Brain pericyte (primary cell): Measurements from ENCODE around the gene NAT9.

Source experiments
- DNase-seq: peaks from one replicate; pipeline ENCODE4 v3.0.0-alpha.2; 2012; ENCODE audit warnings: low read depth, low spot score

NAT9 gene

GRCh38 chr17:74746376-74746775, 29.8 kb downstream of the NAT9 start:
- DNase-seq: no peak

GRCh38 chr17:74745548-74746177, 30.5 kb downstream of the NAT9 start:
- no peak for DNase-seq

- no peak for DNase-seq
These were observed 31.2 kb downstream of the NAT9 start for GRCh38 chr17:74744714-74745547.

- DNase-seq: no peak
These were observed 31.8 kb downstream of the NAT9 start for GRCh38 chr17:74744349-74744713.

- no peak for DNase-seq
These were observed 32.4 kb downstream of the NAT9 start for GRCh38 chr17:74743755-74744154.

- DNase-seq: no peak
These were observed 33.1 kb downstream of the NAT9 start for GRCh38 chr17:74742978-74743545.

GRCh38 chr17:74742153-74742515, 34.0 kb downstream of the NAT9 start:
- DNase-seq: no peak

GRCh38 chr17:74740641-74741387, 35.3 kb downstream of the NAT9 start:
- no peak for DNase-seq

- no peak for DNase-seq
These were observed 36.0 kb downstream of the NAT9 start for GRCh38 chr17:74740173-74740572.

GRCh38 chr17:74739227-74739831, 36.8 kb downstream of the NAT9 start:
- DNase-seq: no peak

- no peak for DNase-seq
These were observed 37.8 kb downstream of the NAT9 start for GRCh38 chr17:74738051-74738996.

- DNase-seq: no peak
These were observed 38.7 kb downstream of the NAT9 start for GRCh38 chr17:74737299-74738050.

GRCh38 chr17:74736513-74737298, 39.4 kb downstream of the NAT9 start, which contains the start of gene RAB37:
Gene RAB37, plus strand, starts transcription at chr17:74737256. Its CDS starts 17 bp downstream, at chr17:74737273.
- no peak for DNase-seq

- no peak for DNase-seq
These were observed 41.9 kb downstream of the NAT9 start for GRCh38 chr17:74734256-74734655.

GRCh38 chr17:74733365-74734122, 42.6 kb downstream of the NAT9 start:
- DNase-seq: no peak

- DNase-seq: no peak
These were observed 43.9 kb downstream of the NAT9 start for GRCh38 chr17:74732042-74732867.

GRCh38 chr17:74731347-74731605, 44.9 kb downstream of the NAT9 start:
- no peak for DNase-seq
